Measurements from ENCODE around the gene GSTM3. TPM values are rescaled to one million over a fixed set of nuclear protein-coding genes. Genes with fewer than 3 reads are reported as not detected.
"Not testable (repeated sequence)": the region's sequence is repeated elsewhere in the genome, so short reads cannot be mapped to it uniquely, and the experiment has no call there.

GSTM3 gene
- polyA plus RNA-seq, 1 donor (not counting 4 experiments of a cell fraction or from before 2014, with no cell fraction given) = 113 TPM

- Histone ChIP-seq H3K4me2 (ENCODE audit: control insufficient read depth, extremely low read depth, insufficient read depth, low read depth, low read length) (peak within 1 kb of the TSS; percentile 45), H4K20me1 (ENCODE audit: control insufficient read depth, extremely low read depth, insufficient read depth, low read length) (no peaks in the 10 kb centered on the region), H3K4me1 (ENCODE audit: control insufficient read depth, extremely low read depth, insufficient read depth, low read length) (no peaks in the 10 kb centered on the region), H3K9ac (ENCODE audit: control insufficient read depth, extremely low read depth, insufficient read depth, low read length) (peak within 1 kb of the TSS; percentile 37), H3K36me3 (ENCODE audit: control insufficient read depth in 2 of 2, extremely low read depth in 1 of 2, insufficient read depth in 2 of 2, low read length in 2 of 2) (no peaks in the 10 kb centered on the region), H3K27me3 (ENCODE audit: control insufficient read depth, extremely low read depth, insufficient read depth, low read length) (no peaks in the 10 kb centered on the region), H3K4me3 (ENCODE audit: control insufficient read depth in 2 of 3, extremely low read depth in 1 of 3, insufficient read depth in 2 of 3, low read depth in 1 of 3, low read length in 3 of 3) (peak within 1 kb of the TSS in 2 of 3 experiments; percentile 34 to 42), H3K27ac (ENCODE audit: control insufficient read depth, insufficient read depth, low read length) (no peak within 1 kb of the TSS), H3K79me2 (ENCODE audit: control insufficient read depth, insufficient read depth, low read length) (no peaks in the 10 kb centered on the region), H2AFZ (ENCODE audit: control insufficient read depth, low read length) (peak within 1 kb of the TSS; percentile 80), H3K9me3 (ENCODE audit: control insufficient read depth, low read depth, low read length) (no peaks in the 10 kb centered on the region), H3K9me1 (ENCODE audit: control insufficient read depth, extremely low read depth, insufficient read depth, low read length) (no peaks in the 10 kb centered on the region)
- no peak for FAIRE-seq
- TF ChIP-seq CTCF (optimal IDR thresholded peaks at IDR 0.05 in 1 of 3, IDR thresholded peaks at IDR 0.05 in 1 of 3, conservative IDR thresholded peaks at IDR 0.05 in 1 of 3; ENCODE audit: extremely low read depth in 1 of 3, insufficient read depth in 2 of 3, low read length in 3 of 3) = peak in 1 of 3 experiments; percentile 8
- TF ChIP-seq EZH2 (IDR thresholded peaks at IDR 0.05; ENCODE audit: low read length) = no peak
- dilution Hi-C loops (cut with MboI; ENCODE audit: extremely low pct_ligation_motif_present, low sequenced_read_pairs) = no loop called here
- DNase-seq (ENCODE audit: low read depth, low spot score) = no peak
Measured at GRCh38 chr1:109687641-109688499, 53.0 kb downstream of the GSTM3 start, which contains the start of gene GSTM1. Gene GSTM1, plus strand, starts transcription at chr1:109687817. Its CDS starts 57 bp downstream, at chr1:109687874.

- H3K27ac ChIP-seq (ENCODE audit: control insufficient read depth, insufficient read depth, low read length); H3K4me2 ChIP-seq (ENCODE audit: control insufficient read depth, extremely low read depth, insufficient read depth, low read depth, low read length); H4K20me1 ChIP-seq (ENCODE audit: control insufficient read depth, extremely low read depth, insufficient read depth, low read length); H3K4me3 ChIP-seq (ENCODE audit: control insufficient read depth in 2 of 3, extremely low read depth in 1 of 3, insufficient read depth in 2 of 3, low read depth in 1 of 3, low read length in 3 of 3); H3K36me3 ChIP-seq (ENCODE audit: control insufficient read depth in 2 of 2, extremely low read depth in 1 of 2, insufficient read depth in 2 of 2, low read length in 2 of 2); H3K4me1 ChIP-seq (ENCODE audit: control insufficient read depth, extremely low read depth, insufficient read depth, low read length); H3K9me3 ChIP-seq (ENCODE audit: control insufficient read depth, low read depth, low read length); DNase-seq (ENCODE audit: low read depth, low spot score); H3K27me3 ChIP-seq (ENCODE audit: control insufficient read depth, extremely low read depth, insufficient read depth, low read length); dilution Hi-C loops (cut with MboI; ENCODE audit: extremely low pct_ligation_motif_present, low sequenced_read_pairs); H3K9me1 ChIP-seq (ENCODE audit: control insufficient read depth, extremely low read depth, insufficient read depth, low read length); H2AFZ ChIP-seq (ENCODE audit: control insufficient read depth, low read length); FAIRE-seq; H3K79me2 ChIP-seq (ENCODE audit: control insufficient read depth, insufficient read depth, low read length): not testable (repeated sequence)
- H3K9ac ChIP-seq (ENCODE audit: control insufficient read depth, extremely low read depth, insufficient read depth, low read length) = peak overlapping the region; percentile 37
Measured at GRCh38 chr1:109687109-109687508, 53.7 kb downstream of the GSTM3 start.

GRCh38 chr1:109685890-109686289 lies 54.9 kb downstream of the GSTM3 start:
- H3K9me1 ChIP-seq (ENCODE audit: control insufficient read depth, extremely low read depth, insufficient read depth, low read length); H3K4me3 ChIP-seq (ENCODE audit: control insufficient read depth in 2 of 3, extremely low read depth in 1 of 3, insufficient read depth in 2 of 3, low read depth in 1 of 3, low read length in 3 of 3); H3K27ac ChIP-seq (ENCODE audit: control insufficient read depth, insufficient read depth, low read length); H3K36me3 ChIP-seq (ENCODE audit: control insufficient read depth in 2 of 2, extremely low read depth in 1 of 2, insufficient read depth in 2 of 2, low read length in 2 of 2); H2AFZ ChIP-seq (ENCODE audit: control insufficient read depth, low read length); DNase-seq (ENCODE audit: low read depth, low spot score); H3K4me2 ChIP-seq (ENCODE audit: control insufficient read depth, extremely low read depth, insufficient read depth, low read depth, low read length); H4K20me1 ChIP-seq (ENCODE audit: control insufficient read depth, extremely low read depth, insufficient read depth, low read length); H3K79me2 ChIP-seq (ENCODE audit: control insufficient read depth, insufficient read depth, low read length); H3K9ac ChIP-seq (ENCODE audit: control insufficient read depth, extremely low read depth, insufficient read depth, low read length); dilution Hi-C loops (cut with MboI; ENCODE audit: extremely low pct_ligation_motif_present, low sequenced_read_pairs); H3K27me3 ChIP-seq (ENCODE audit: control insufficient read depth, extremely low read depth, insufficient read depth, low read length); FAIRE-seq; H3K4me1 ChIP-seq (ENCODE audit: control insufficient read depth, extremely low read depth, insufficient read depth, low read length); H3K9me3 ChIP-seq (ENCODE audit: control insufficient read depth, low read depth, low read length): not testable (repeated sequence)

GRCh38 chr1:109685399-109685798 lies 55.4 kb downstream of the GSTM3 start:
- H3K27ac ChIP-seq (ENCODE audit: control insufficient read depth, insufficient read depth, low read length); DNase-seq (ENCODE audit: low read depth, low spot score); H3K4me1 ChIP-seq (ENCODE audit: control insufficient read depth, extremely low read depth, insufficient read depth, low read length); H3K27me3 ChIP-seq (ENCODE audit: control insufficient read depth, extremely low read depth, insufficient read depth, low read length); H3K4me3 ChIP-seq (ENCODE audit: control insufficient read depth in 2 of 3, extremely low read depth in 1 of 3, insufficient read depth in 2 of 3, low read depth in 1 of 3, low read length in 3 of 3); FAIRE-seq; dilution Hi-C loops (cut with MboI; ENCODE audit: extremely low pct_ligation_motif_present, low sequenced_read_pairs); H3K9ac ChIP-seq (ENCODE audit: control insufficient read depth, extremely low read depth, insufficient read depth, low read length); H3K36me3 ChIP-seq (ENCODE audit: control insufficient read depth in 2 of 2, extremely low read depth in 1 of 2, insufficient read depth in 2 of 2, low read length in 2 of 2); H2AFZ ChIP-seq (ENCODE audit: control insufficient read depth, low read length); H4K20me1 ChIP-seq (ENCODE audit: control insufficient read depth, extremely low read depth, insufficient read depth, low read length); H3K9me1 ChIP-seq (ENCODE audit: control insufficient read depth, extremely low read depth, insufficient read depth, low read length); H3K4me2 ChIP-seq (ENCODE audit: control insufficient read depth, extremely low read depth, insufficient read depth, low read depth, low read length); H3K9me3 ChIP-seq (ENCODE audit: control insufficient read depth, low read depth, low read length); H3K79me2 ChIP-seq (ENCODE audit: control insufficient read depth, insufficient read depth, low read length): not testable (repeated sequence)

Measured in keratinocyte (primary cell).